Sigmoid colon (tissue), 7 donors: ENCODE measurements around the gene OR10G2. TPM values are rescaled to one million over a fixed set of nuclear protein-coding genes. Genes with fewer than 3 reads are reported as not detected.
"Not testable (repeated sequence)": the region's sequence is repeated elsewhere in the genome, so short reads cannot be mapped to it uniquely, and the experiment has no call there.

Experiments used
- DNase-seq: peaks from one replicate; pipeline ENCODE4 v3.0.0-alpha.2; 2019
- H3K27ac ChIP-seq, 4 donors: fragments of 200-600 bp; sonication (generic); one replicate each; pipeline ENCODE4 v1.5.1; 2016 to 2019; ENCODE audit warnings: mild to moderate bottlenecking in 1 of 4
- H3K27me3 ChIP-seq, 3 donors: fragments of 200-600 bp; sonication (generic); one replicate each; pipeline ENCODE4 v1.5.1; 2019; ENCODE audit warnings: mild to moderate bottlenecking in 1 of 3
- H3K36me3 ChIP-seq, 4 donors: fragments of 200-600 bp; sonication (generic); one replicate each; pipeline ENCODE4 v1.5.1; 2016 to 2019
- H3K4me1 ChIP-seq, 4 donors: fragments of 200-600 bp; sonication (generic); one replicate each; pipeline ENCODE4 v1.5.1; 2017 to 2019
- H3K4me3 ChIP-seq, 4 donors: fragments of 200-600 bp; sonication (generic); one replicate each; pipeline ENCODE4 v1.5.1; 2017 to 2019; ENCODE audit warnings: mild to moderate bottlenecking in 2 of 4, moderate library complexity in 1 of 4
- H3K9me3 ChIP-seq, 4 donors: fragments of 200-600 bp in 3 of 4; sonication (generic) in 3 of 4; one replicate each; pipeline versions ENCODE4 v1.5.1 to v1.6.1; 2013 to 2019
- EP300 ChIP-seq, 4 donors: sonication (generic); formaldehyde crosslinking; IDR thresholded peaks; one replicate each; pipeline ENCODE4 v1.6.1; 2017; ENCODE audit warnings: antibody characterized with exemption in 4 of 4
- POLR2A ChIP-seq, 2 donors: fragments of 450-650 bp; IDR thresholded peaks; one replicate each; pipeline ENCODE4 v1.6.1; 2016; ENCODE audit warnings: antibody characterized with exemption in 2 of 2, mild to moderate bottlenecking in 2 of 2, moderate library complexity in 2 of 2
- POLR2AphosphoS5 ChIP-seq, 4 donors: sonication (generic); formaldehyde crosslinking; IDR thresholded peaks; one replicate each; pipeline ENCODE4 v1.6.1; 2017; ENCODE audit warnings: antibody characterized with exemption in 4 of 4
- WGBS, 2 donors: extraction: QIAGEN DNeasy Blood & Tissue Kit; methylation state at CpG; one replicate each; pipeline ENCODE4 v1.1.7; 2013; 5-methylcytosine and 5-hydroxymethylcytosine counted together
- intact Hi-C: fragments of 100-400 bp; cut with DNase I; formaldehyde crosslinking; loops from one replicate; pipeline ENCODE4 v1.15.1; 2023
- polyA plus RNA-seq, 3 donors: library from polyadenylated mRNA; stranded (reverse); fragments of 200-250 nt; gene quantifications; one replicate each; pipeline ENCODE4 v1.2.3, GENCODE V29; 2013
- total RNA-seq, 4 donors: library from RNA; depleted of rRNA; stranded (reverse); fragments of >200 nt; gene quantifications; one replicate each; pipeline ENCODE4 v1.1.0, GENCODE V29; 2016
- TF ChIP-seq, protein P1 (sequence below), 4 experiments: fragments of 450-650 bp in 3 of 4; fragments of 200-600 bp in 1 of 4; IDR thresholded peaks; one replicate each; pipeline ENCODE4 v1.5.1; 2016 to 2019; ENCODE audit warnings: antibody characterized with exemption in 4 of 4, mild to moderate bottlenecking in 3 of 4, moderate library complexity in 2 of 4
- donor health status: healthy with polysubstance abuse.
- donor health status: Bipolar disorder and iron deficiency.
- donor health status: healthy.

OR10G2 gene
- total and polyA plus RNA-seq, 7 donors: not detected

DNA sequence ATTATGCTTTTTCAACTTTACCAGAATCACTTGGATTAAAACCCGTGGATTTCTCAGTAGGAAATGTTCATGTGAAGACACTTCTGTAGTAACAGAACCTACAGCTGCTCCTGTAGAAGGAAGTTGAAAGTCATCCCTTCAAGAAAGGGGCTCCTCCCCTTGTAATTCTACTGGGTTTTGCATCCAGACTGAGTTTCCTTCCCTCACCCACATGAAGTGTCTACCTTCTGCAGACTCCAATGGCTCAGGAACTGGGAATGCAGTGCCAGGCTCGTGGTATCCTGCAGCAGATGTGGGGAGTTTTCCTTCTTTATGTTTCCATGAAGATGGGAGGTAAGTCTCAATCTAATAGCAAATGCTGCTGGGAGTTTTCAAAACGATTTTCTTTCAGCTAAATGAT, 7.9 kb upstream of the OR10G2 start:
- no peaks in the 10 kb centered on the region for H3K36me3 ChIP-seq
- 70 to 72% methylated on average over 3 of the region's 3 CpGs for WGBS, 2 donors
- H3K4me3 ChIP-seq: no peak overlapping the region
- no peaks in the 10 kb centered on the region for H3K4me1 ChIP-seq
- intact Hi-C loops: no loop called here
- TF ChIP-seq POLR2AphosphoS5 (IDR thresholded peaks at IDR 0.05) (no peak), POLR2A (IDR thresholded peaks at IDR 0.05) (no peak), EP300 (IDR thresholded peaks at IDR 0.05) (no peak)
- TF ChIP-seq, protein P1, sequence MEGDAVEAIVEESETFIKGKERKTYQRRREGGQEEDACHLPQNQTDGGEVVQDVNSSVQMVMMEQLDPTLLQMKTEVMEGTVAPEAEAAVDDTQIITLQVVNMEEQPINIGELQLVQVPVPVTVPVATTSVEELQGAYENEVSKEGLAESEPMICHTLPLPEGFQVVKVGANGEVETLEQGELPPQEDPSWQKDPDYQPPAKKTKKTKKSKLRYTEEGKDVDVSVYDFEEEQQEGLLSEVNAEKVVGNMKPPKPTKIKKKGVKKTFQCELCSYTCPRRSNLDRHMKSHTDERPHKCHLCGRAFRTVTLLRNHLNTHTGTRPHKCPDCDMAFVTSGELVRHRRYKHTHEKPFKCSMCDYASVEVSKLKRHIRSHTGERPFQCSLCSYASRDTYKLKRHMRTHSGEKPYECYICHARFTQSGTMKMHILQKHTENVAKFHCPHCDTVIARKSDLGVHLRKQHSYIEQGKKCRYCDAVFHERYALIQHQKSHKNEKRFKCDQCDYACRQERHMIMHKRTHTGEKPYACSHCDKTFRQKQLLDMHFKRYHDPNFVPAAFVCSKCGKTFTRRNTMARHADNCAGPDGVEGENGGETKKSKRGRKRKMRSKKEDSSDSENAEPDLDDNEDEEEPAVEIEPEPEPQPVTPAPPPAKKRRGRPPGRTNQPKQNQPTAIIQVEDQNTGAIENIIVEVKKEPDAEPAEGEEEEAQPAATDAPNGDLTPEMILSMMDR (IDR thresholded peaks at IDR 0.05): no peak
- H3K27me3 ChIP-seq: peaks cover 0 to 5% (median 0%) of the 10 kb centered on the region in 3 donors
- DNase-seq: no peak
- no peaks in the 10 kb centered on the region for H3K9me3 ChIP-seq
- H3K27ac ChIP-seq: no peak overlapping the region

GRCh38 chr14:21631084-21631483, 3.7 kb downstream of the OR10G2 start:
- no peak for DNase-seq
- intact Hi-C loops: no loop called here

GRCh38 chr14:21630503-21630902, 4.2 kb downstream of the OR10G2 start:
- H3K36me3 ChIP-seq, intact Hi-C loops, H3K4me1 ChIP-seq, DNase-seq, H3K4me3 ChIP-seq, H3K27ac ChIP-seq, H3K9me3 ChIP-seq, H3K27me3 ChIP-seq: not testable (repeated sequence)
- WGBS, 2 donors: 96 to 98% methylated on average over 1 of the region's 1 CpG

More at GRCh38 chr14:21631084-21631483, 3.7 kb downstream of the OR10G2 start:
- no peaks in the 10 kb centered on the region for H3K27me3 ChIP-seq
- H3K4me3 ChIP-seq: no peak overlapping the region
- no peaks in the 10 kb centered on the region for H3K4me1 ChIP-seq
- no peaks in the 10 kb centered on the region for H3K36me3 ChIP-seq
- 15 to 24% methylated on average over 3 of the region's 3 CpGs for WGBS, 2 donors
- no peak for TF ChIP-seq POLR2A (IDR thresholded peaks at IDR 0.05)
- TF ChIP-seq, protein P1 (IDR thresholded peaks at IDR 0.05): no peak
- TF ChIP-seq EP300 (IDR thresholded peaks at IDR 0.05): no peak
- TF ChIP-seq POLR2AphosphoS5 (IDR thresholded peaks at IDR 0.05): no peak
- H3K9me3 ChIP-seq: no peaks in the 10 kb centered on the region
- no peak overlapping the region for H3K27ac ChIP-seq

DNA sequence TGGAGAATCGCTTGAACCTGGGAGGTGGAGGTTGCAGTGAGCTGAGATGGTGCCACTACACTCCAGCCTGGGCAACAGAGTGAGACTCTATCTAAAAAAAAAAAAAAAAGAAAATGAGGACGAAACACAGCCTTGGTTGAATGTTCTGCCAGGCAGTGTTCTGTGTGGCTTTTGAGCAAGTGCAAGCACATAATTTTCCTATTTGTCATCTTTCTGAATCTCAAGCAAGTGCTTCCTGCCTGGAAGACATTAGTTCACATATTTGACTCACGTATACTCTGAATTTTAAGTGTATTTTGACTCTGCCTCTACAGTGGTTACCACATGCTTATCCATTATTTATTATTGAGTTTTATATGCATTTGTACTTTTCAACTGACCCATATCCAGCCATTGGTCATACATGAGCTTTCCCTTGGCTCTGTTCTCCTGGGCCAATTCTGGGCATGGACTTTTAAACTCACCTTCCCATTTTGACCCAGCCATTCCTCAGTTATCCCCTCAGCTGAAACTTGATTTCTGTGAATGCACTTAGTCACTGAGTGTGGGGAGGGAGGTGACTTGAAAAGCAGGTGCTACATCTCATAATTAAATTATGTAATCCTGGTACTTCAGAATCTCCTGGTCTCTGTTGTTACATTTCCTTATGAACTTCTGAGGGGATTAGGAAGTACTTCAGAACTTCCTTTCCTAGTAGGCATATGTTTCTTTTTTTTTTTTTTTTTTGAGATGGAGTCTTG, 8.1 kb downstream of the OR10G2 start:
- TF ChIP-seq, protein P1 (IDR thresholded peaks at IDR 0.05): no peak
- TF ChIP-seq EP300 (IDR thresholded peaks at IDR 0.05) (no peak), POLR2AphosphoS5 (IDR thresholded peaks at IDR 0.05) (no peak), POLR2A (IDR thresholded peaks at IDR 0.05) (no peak)
- DNase-seq: no peak
- Histone ChIP-seq H3K9me3 (no peaks in the 10 kb centered on the region), H3K36me3 (no peaks in the 10 kb centered on the region), H3K27ac (no peak overlapping the region), H3K4me1 (no peaks in the 10 kb centered on the region), H3K27me3 (no peaks in the 10 kb centered on the region), H3K4me3 (no peak overlapping the region)
- WGBS, 2 donors: 72 to 79% methylated on average over 3 of the region's 3 CpGs
- intact Hi-C loops: no loop called here

DNA sequence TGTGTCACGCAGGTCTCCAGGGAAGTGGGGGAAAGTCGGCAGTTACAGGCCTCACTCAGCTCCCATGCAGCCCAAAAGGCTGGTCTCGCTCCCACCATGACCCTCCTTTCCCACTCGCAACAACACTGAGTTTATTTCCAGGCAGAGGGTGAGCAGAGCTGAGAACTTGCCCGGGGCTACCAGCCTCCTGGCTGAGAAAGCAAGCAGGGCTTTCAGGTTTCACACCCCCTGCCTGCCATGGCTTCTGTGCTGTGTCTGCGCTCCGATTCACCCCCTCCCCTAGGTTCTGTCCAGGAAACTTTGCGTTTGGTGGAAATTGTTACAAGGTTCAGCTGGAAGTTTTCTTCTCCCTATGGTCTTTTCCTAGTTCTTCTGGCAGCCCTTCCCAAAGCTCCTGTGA, 17.1 kb downstream of the OR10G2 start:
- TF ChIP-seq, protein P1 (IDR thresholded peaks at IDR 0.05): no peak
- TF ChIP-seq POLR2AphosphoS5 (IDR thresholded peaks at IDR 0.05) (no peak), EP300 (IDR thresholded peaks at IDR 0.05) (no peak), POLR2A (IDR thresholded peaks at IDR 0.05) (no peak)
- WGBS, 2 donors: 82 to 85% methylated on average over 8 of the region's 8 CpGs
- DNase-seq: no peak
- no peak overlapping the region for H3K4me3 ChIP-seq
- H3K27ac ChIP-seq: no peak overlapping the region
- H3K27me3 ChIP-seq: no peaks in the 10 kb centered on the region
- H3K4me1 ChIP-seq: no peaks in the 10 kb centered on the region
- intact Hi-C loops: no loop called here
- no peaks in the 10 kb centered on the region for H3K9me3 ChIP-seq
- no peaks in the 10 kb centered on the region for H3K36me3 ChIP-seq
